Peyer's patch (tissue), 4 donors: Measurements from ENCODE around the gene UBE2J1. TPM values are rescaled to one million over a fixed set of nuclear protein-coding genes. Genes with fewer than 3 reads are reported as not detected.
"Not testable (repeated sequence)": the region's sequence is repeated elsewhere in the genome, so short reads cannot be mapped to it uniquely, and the experiment has no call there.

Experiments used
- DNase-seq, 3 donors: peaks; one replicate each; pipeline ENCODE4 v3.0.0-alpha.2; 2017 to 2019
- H3K27ac ChIP-seq, 4 donors: fragments of 200-600 bp; sonication (generic); one replicate each; pipeline ENCODE4 v1.5.1; 2016 to 2019
- H3K27me3 ChIP-seq, 2 donors: fragments of 200-600 bp; sonication (generic); one replicate each; pipeline ENCODE4 v1.5.1; 2019
- H3K36me3 ChIP-seq, 3 donors: fragments of 200-600 bp; sonication (generic); one replicate each; pipeline ENCODE4 v1.5.1; 2016 to 2019
- H3K4me1 ChIP-seq, 4 donors: fragments of 200-600 bp; sonication (generic); one replicate each; pipeline ENCODE4 v1.5.1; 2016 to 2019
- H3K4me3 ChIP-seq, 4 donors: fragments of 200-600 bp; sonication (generic); 1 replicate in 3 of 4; 2 replicates in 1 of 4; pipeline ENCODE4 v1.5.1; 2016 to 2019; ENCODE audit warnings: mild to moderate bottlenecking in 1 of 4
- H3K9me3 ChIP-seq, 4 donors: fragments of 200-600 bp; sonication (generic); one replicate each; pipeline ENCODE4 v1.5.1; 2016 to 2019; ENCODE audit warnings: mild to moderate bottlenecking in 1 of 4
- POLR2A ChIP-seq, 2 donors: fragments of 450-650 bp; IDR thresholded peaks; one replicate each; pipeline ENCODE4 v1.5.1; 2017; ENCODE audit warnings: antibody characterized with exemption in 2 of 2, mild to moderate bottlenecking in 2 of 2, moderate library complexity in 2 of 2
- total RNA-seq, 4 donors: library from RNA; depleted of rRNA; stranded (reverse); fragments of >200 nt; gene quantifications; one replicate each; pipeline ENCODE4 v1.1.0, GENCODE V29; 2016
- TF ChIP-seq, protein P1 (sequence below), 6 experiments: fragments of 450-650 bp in 4 of 6; fragments of 200-600 bp in 2 of 6; sonication (generic) in 1 of 6; IDR thresholded peaks; one replicate each; pipeline ENCODE4 v1.5.1; 2017 to 2019; ENCODE audit warnings: antibody characterized with exemption in 6 of 6, mild to moderate bottlenecking in 3 of 6, moderate library complexity in 1 of 6

Gene UBE2J1
- total RNA-seq, 4 donors from 2014 or later, result 35.0 to 57.8 (median 44.7) TPM

- Histone ChIP-seq H3K4me3 (no peak overlapping the region), H3K27me3 (no peaks in the 10 kb centered on the region), H3K9me3 (no peaks in the 10 kb centered on the region), H3K4me1 (peaks cover 0 to 30% (median 4%) of the 10 kb centered on the region in 4 donors), H3K36me3 (no peaks in the 10 kb centered on the region), H3K27ac (peak overlapping the region in 2 of 4 donors; percentile 19 to 39)
- TF ChIP-seq POLR2A (IDR thresholded peaks at IDR 0.05), result no peak
- TF ChIP-seq, protein P1, sequence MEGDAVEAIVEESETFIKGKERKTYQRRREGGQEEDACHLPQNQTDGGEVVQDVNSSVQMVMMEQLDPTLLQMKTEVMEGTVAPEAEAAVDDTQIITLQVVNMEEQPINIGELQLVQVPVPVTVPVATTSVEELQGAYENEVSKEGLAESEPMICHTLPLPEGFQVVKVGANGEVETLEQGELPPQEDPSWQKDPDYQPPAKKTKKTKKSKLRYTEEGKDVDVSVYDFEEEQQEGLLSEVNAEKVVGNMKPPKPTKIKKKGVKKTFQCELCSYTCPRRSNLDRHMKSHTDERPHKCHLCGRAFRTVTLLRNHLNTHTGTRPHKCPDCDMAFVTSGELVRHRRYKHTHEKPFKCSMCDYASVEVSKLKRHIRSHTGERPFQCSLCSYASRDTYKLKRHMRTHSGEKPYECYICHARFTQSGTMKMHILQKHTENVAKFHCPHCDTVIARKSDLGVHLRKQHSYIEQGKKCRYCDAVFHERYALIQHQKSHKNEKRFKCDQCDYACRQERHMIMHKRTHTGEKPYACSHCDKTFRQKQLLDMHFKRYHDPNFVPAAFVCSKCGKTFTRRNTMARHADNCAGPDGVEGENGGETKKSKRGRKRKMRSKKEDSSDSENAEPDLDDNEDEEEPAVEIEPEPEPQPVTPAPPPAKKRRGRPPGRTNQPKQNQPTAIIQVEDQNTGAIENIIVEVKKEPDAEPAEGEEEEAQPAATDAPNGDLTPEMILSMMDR (IDR thresholded peaks at IDR 0.05), result no peak
- DNase-seq, result no peak
These were observed 41.0 kb downstream of the UBE2J1 start for GRCh38 chr6:89311530-89311852.

GRCh38 chr6:89310929-89311328 is 41.6 kb downstream of the UBE2J1 start:
- Histone ChIP-seq H3K27me3 (no peaks in the 10 kb centered on the region), H3K36me3 (no peaks in the 10 kb centered on the region), H3K27ac (no peak overlapping the region), H3K4me1 (peaks cover 0 to 30% (median 4%) of the 10 kb centered on the region in 4 donors), H3K4me3 (no peak overlapping the region), H3K9me3 (no peaks in the 10 kb centered on the region)
- DNase-seq, result no peak
- TF ChIP-seq, protein P1 (IDR thresholded peaks at IDR 0.05), result no peak
- TF ChIP-seq POLR2A (IDR thresholded peaks at IDR 0.05), result no peak

DNA sequence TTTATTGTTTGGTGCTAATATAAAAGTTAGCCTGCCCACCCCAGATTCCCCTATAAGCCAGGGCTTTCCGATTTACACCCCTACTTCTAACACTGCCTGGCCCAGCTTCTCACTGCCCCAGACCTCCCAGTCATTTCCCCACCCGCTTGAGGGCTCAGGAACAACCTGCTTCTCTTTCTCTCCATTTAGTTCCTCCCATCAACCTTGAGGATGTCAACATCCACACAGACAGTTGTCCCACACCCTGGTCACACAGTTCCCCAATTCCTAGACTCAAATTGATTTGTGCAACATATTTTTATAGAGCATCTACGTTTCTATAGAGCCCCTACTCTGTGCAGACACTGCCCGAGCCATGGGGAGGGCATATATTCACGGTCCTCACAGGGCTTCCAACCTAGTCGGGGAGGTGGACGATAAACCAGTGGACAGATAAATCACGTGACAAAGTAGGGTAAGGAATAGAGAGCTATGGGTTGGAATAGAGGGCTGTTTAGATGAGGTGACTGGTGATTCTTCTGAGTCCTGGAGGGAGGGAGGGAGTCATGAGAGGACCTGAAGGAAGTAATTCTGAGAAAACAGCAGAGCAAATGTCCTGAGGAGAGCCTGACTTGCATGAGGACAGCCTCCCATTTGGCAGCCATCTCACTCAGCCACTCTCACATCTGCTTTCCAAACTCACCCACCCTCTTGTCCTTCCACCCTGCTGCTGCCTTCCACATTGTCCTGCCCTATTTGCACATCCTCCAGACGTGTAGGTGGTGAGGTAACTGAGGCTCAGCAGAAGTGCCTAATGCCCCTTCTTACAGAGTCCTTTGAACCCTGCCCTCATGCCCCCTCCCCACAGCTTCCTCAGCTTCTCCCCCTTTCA is 43.8 kb downstream of the UBE2J1 start:
- peaks cover 0 to 30% (median 4%) of the 10 kb centered on the region in 4 donors for H3K4me1 ChIP-seq
- H3K36me3 ChIP-seq, result no peaks in the 10 kb centered on the region
- TF ChIP-seq, protein P1 (IDR thresholded peaks at IDR 0.05), result no peak
- no peak for TF ChIP-seq POLR2A (IDR thresholded peaks at IDR 0.05)

GRCh38 chr6:89304517-89304916 is 48.0 kb downstream of the UBE2J1 start:
- not testable (repeated sequence) for H3K36me3 ChIP-seq, DNase-seq, H3K27me3 ChIP-seq, H3K27ac ChIP-seq, H3K4me3 ChIP-seq, H3K9me3 ChIP-seq, H3K4me1 ChIP-seq

More for the DNA sequence above, 43.8 kb downstream of the UBE2J1 start:
- no peak for DNase-seq
- Histone ChIP-seq H3K27ac (no peak overlapping the region), H3K4me3 (no peak overlapping the region), H3K9me3 (no peaks in the 10 kb centered on the region), H3K27me3 (no peaks in the 10 kb centered on the region)

DNA sequence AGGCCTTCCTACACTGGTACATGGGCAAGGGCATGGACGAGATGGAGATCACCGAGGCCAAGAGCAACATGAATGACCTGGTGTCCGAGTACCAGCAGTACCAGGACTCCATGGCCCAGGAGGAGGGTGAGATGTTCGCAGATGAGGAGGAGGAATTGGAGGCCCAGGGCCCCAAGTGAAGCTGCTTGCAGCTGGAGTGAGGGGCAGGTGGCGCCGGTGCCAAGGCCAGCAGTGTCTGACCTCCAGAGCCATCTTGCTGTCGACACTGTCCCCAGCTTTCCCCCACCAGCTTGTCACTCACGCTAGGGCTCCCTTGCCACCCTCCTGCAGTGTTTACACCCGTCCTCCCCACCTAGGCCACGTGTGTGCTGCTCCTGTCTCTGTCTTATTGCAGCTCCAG is 49.6 kb downstream of the UBE2J1 start:
- no peak overlapping the region for H3K27ac ChIP-seq
- no peaks in the 10 kb centered on the region for H3K27me3 ChIP-seq
- DNase-seq, result no peak
- no peaks in the 10 kb centered on the region for H3K9me3 ChIP-seq
- no peak overlapping the region for H3K4me3 ChIP-seq
- no peaks in the 10 kb centered on the region for H3K36me3 ChIP-seq
- H3K4me1 ChIP-seq, result peaks cover 0 to 7% (median 0%) of the 10 kb centered on the region in 4 donors
- TF ChIP-seq, protein P1 (IDR thresholded peaks at IDR 0.05), result no peak
- TF ChIP-seq POLR2A (IDR thresholded peaks at IDR 0.05), result no peak

GRCh38 chr6:89302195-89302770 is 50.2 kb downstream of the UBE2J1 start:
- Histone ChIP-seq H3K27me3 (no peaks in the 10 kb centered on the region), H3K36me3 (no peaks in the 10 kb centered on the region), H3K4me3 (no peak overlapping the region), H3K27ac (no peak overlapping the region), H3K9me3 (no peaks in the 10 kb centered on the region), H3K4me1 (peaks cover 0 to 7% (median 0%) of the 10 kb centered on the region in 4 donors)
- no peak for DNase-seq
- no peak for TF ChIP-seq POLR2A (IDR thresholded peaks at IDR 0.05)
- TF ChIP-seq, protein P1 (IDR thresholded peaks at IDR 0.05), result no peak
